ENCODE results near the gene NEK4.
A peak's percentile ranks its signal among the peaks of the same experiment; 100 is the strongest.
"Not testable (repeated sequence)": the region's sequence is repeated elsewhere in the genome, so short reads cannot be mapped to it uniquely, and the experiment has no call there.

Gene NEK4

GRCh38 chr3:52696830-52697631 lies 73.7 kb downstream of the NEK4 start:
- DNase-seq (ENCODE audit: low read depth in 2 of 2), result no peak

GRCh38 chr3:52695798-52696671 lies 74.7 kb downstream of the NEK4 start:
- no peak for DNase-seq (ENCODE audit: low read depth in 2 of 2)

- no peak for DNase-seq (ENCODE audit: low read depth in 2 of 2)
These were observed 76.1 kb downstream of the NEK4 start for GRCh38 chr3:52694528-52695189.

- DNase-seq (ENCODE audit: low read depth in 2 of 2), result no peak
These were observed 77.7 kb downstream of the NEK4 start for GRCh38 chr3:52693071-52693470.

GRCh38 chr3:52690560-52690959 lies 80.2 kb downstream of the NEK4 start:
- no peak for DNase-seq (ENCODE audit: low read depth in 2 of 2)

- no peak for DNase-seq (ENCODE audit: low read depth in 2 of 2)
These were observed 81.6 kb downstream of the NEK4 start for GRCh38 chr3:52689151-52689550.

GRCh38 chr3:52688266-52688665 lies 82.5 kb downstream of the NEK4 start:
- DNase-seq (ENCODE audit: low read depth in 2 of 2), result no peak

- DNase-seq (ENCODE audit: low read depth in 2 of 2), result peak; percentile 81 to 86
These were observed 84.7 kb downstream of the NEK4 start, which contains the start of the genes GNL3 and PBRM1 for GRCh38 chr3:52685709-52686691. GNL3 (plus strand) TSS chr3:52686032; CDS start chr3:52686093, 61 bp downstream. PBRM1 (minus strand) TSS chr3:52685913.

- peak; percentile 42 to 50 for DNase-seq (ENCODE audit: low read depth in 2 of 2)
These were observed 85.4 kb downstream of the NEK4 start for GRCh38 chr3:52685285-52685708.

GRCh38 chr3:52684184-52684583 lies 86.6 kb downstream of the NEK4 start:
- no peak for DNase-seq (ENCODE audit: low read depth in 2 of 2)

- no peak for DNase-seq (ENCODE audit: low read depth in 2 of 2)
These were observed 87.1 kb downstream of the NEK4 start for GRCh38 chr3:52683611-52684010.

GRCh38 chr3:52682016-52682415 lies 88.7 kb downstream of the NEK4 start:
- no peak for DNase-seq (ENCODE audit: low read depth in 2 of 2)

- no peak for DNase-seq (ENCODE audit: low read depth in 2 of 2)
These were observed 89.1 kb downstream of the NEK4 start for GRCh38 chr3:52681596-52681995.

GRCh38 chr3:52679811-52680210 lies 90.9 kb downstream of the NEK4 start:
- DNase-seq (ENCODE audit: low read depth in 2 of 2), result no peak

GRCh38 chr3:52679199-52679538 lies 91.6 kb downstream of the NEK4 start:
- no peak for DNase-seq (ENCODE audit: low read depth in 2 of 2)

- DNase-seq (ENCODE audit: low read depth in 2 of 2), result no peak
These were observed 92.2 kb downstream of the NEK4 start for GRCh38 chr3:52678265-52679198.

- not testable (repeated sequence) for DNase-seq (ENCODE audit: low read depth in 2 of 2)
These were observed 94.5 kb downstream of the NEK4 start for GRCh38 chr3:52676201-52676600.

GRCh38 chr3:52671676-52672075 lies 99.1 kb downstream of the NEK4 start:
- no peak for DNase-seq (ENCODE audit: low read depth in 2 of 2)

GRCh38 chr3:52670621-52671521 lies 99.9 kb downstream of the NEK4 start:
- peak in 1 of 2 donors; percentile 13 for DNase-seq (ENCODE audit: low read depth in 2 of 2)

Data from activated CD8-positive, alpha-beta memory T cell treated with anti-CD3 and anti-CD28 coated beads for 4 hours (primary cell).